ENCODE measurements around the gene PRG2.
"Not testable (repeated sequence)": the region's sequence is repeated elsewhere in the genome, so short reads cannot be mapped to it uniquely, and the experiment has no call there.

PRG2 gene

DNA sequence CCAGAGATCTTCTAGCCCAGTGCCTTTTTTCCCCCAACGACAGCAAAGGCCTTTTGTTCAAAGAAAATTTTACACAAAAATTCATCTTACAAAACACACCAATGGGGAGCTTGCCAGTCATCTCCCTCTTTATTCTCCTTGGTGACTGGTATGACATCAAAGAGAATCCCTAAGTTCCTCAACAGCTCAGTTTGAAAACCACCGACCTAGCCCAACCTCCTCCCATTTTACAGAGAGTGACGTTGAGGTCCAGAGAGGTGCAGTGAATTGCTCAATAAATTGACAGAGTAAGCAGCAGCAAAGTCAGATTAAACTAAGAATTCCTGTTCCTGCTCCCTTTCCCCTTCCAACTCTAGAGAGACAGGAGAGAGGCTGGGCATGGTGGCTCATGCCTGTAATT is 28.7 kb upstream of the PRG2 start:
- no peak for DNase-seq (ENCODE audit: low read depth)

DNA sequence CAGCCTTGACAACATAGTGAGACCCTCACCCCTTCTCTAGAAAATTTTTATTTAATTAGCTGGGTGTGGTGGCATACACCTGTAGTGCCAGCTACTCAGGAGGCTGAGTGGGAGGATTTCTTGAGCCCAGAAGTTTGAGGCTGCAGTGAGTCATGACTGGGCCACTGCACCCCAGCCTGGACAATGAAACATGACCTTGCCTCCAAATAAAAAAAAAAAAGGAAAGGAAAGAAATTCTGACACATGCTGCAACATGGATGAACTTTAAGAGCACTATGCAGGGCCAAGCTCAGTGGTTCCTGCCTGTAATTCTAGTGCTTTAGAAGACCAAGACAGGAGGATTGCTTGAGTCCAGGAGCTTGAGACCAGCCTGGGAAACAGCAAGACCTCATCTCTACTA is 27.7 kb upstream of the PRG2 start:
- no peak for DNase-seq (ENCODE audit: low read depth)

DNA sequence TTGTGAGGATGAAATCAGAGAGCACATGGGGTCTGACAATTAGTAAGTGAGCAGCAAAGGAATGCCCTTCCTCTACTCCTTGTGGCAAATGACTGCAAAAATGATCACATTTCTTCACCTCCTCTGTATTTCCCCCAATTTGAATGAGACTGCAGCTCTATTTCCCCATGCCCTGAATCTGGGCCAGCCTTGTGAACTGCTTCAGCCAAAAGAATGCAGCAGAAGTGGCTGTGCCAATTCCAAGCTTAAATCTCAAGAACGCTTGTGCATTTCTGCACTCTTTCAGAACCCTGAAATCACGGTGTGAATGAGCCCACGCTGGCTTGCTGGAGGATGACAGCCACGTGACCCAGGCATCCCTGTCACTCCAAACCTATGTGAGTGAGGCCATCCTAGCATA is 26.6 kb upstream of the PRG2 start:
- no peak for DNase-seq (ENCODE audit: low read depth)

DNA sequence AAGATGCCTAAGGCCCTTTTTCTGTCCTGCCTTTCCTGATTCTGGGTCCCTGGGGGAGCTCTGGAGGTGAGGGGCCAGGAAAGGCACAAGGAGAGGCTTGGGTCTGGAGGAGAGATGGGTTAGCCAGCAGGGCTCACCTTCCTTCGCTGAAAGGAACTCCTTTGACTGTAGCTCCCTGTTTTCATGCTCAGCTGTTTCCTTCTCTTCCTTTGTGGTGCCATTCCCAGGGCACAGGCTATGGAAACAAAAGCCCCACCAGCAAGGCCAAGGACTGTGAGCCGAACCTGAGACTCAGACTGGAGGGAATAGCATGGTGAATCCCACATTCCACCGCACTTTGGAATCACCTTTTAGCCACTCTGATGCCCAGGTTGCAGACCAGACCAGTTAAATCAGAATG is 26.0 kb upstream of the PRG2 start:
- DNase-seq (ENCODE audit: low read depth), result no peak

GRCh38 chr11:57414612-57415212 is 24.3 kb upstream of the PRG2 start:
- DNase-seq (ENCODE audit: low read depth), result no peak

DNA sequence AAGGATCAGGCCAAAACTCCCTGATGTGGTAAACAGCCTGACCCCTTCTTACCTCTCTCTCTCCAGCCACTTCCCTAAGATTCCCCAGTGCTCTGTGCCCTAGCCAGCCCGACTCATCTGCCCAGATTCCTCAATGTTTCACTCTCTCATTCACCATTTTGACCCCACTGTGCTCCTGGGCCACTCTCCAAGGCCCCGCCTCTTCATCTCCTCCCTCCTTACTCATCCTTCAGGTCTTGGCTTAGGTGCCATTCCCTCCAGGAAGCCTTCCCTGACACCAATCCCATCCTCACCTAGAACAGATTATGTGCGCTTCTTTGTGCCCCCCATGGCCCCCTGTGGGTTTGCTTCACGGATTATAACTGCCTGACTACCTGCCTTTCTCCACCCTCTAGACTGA is 23.2 kb upstream of the PRG2 start:
- no peak for DNase-seq (ENCODE audit: low read depth)

- no peak for DNase-seq (ENCODE audit: low read depth)
Observed at GRCh38 chr11:57410287-57410686, 19.8 kb upstream of the PRG2 start.

DNA sequence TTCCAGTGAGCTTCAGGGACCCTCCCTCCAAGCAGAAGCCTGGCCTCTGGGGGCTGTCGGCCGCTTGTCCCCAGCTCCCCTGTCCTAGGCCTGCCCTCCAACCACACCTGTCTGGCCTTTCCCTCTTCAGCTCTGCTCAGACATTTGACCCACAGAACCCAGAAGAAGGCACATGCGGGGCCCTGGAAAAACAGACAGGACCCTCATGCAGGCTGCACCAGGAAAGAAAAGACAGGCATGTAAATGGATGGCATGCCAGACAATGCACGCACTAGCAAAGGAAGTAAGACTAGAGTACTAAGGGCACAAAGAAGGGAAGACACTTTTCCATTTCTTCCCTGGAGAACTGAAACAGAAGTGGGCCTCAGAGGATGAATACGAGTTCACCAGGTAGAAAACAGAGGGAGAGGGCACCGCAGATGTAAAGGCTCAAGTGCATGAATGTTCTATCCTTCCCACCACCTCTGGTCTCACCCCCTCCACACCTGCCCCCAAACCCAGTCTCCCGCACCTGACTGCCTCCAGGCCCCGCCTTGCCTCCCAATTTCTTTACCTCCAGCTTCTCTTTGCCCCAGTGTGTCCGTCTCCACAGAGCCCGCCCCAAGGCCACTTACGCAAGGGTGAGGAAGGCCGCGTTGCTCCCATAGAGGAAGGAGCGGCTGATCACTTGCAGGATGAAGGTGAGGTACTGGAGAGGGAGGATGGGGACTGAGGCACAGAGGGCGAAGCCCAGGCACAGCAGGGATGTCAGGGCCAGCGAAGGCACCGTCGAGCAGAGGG is 19.1 kb upstream of the PRG2 start:
- no peak for DNase-seq (ENCODE audit: low read depth)

DNA sequence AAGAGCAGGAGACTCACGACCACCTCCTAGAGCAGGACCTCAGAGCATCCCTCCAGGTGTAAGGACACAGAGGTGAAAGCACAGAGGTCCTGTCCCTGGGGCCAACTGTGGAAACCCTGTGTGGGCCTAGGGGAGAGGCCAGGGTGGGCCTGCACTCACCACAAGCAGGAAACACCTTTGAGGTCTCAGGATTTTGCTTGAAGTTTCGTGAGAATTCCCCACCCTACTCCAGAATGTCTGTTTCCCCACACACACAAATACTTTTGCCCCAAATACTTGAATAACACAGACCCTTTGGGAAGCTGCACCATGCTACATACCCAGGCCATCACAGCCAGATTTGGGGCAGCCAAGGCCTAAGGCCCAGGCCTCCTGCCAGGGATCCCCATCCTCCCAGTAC is 18.3 kb upstream of the PRG2 start:
- DNase-seq (ENCODE audit: low read depth), result no peak

DNA sequence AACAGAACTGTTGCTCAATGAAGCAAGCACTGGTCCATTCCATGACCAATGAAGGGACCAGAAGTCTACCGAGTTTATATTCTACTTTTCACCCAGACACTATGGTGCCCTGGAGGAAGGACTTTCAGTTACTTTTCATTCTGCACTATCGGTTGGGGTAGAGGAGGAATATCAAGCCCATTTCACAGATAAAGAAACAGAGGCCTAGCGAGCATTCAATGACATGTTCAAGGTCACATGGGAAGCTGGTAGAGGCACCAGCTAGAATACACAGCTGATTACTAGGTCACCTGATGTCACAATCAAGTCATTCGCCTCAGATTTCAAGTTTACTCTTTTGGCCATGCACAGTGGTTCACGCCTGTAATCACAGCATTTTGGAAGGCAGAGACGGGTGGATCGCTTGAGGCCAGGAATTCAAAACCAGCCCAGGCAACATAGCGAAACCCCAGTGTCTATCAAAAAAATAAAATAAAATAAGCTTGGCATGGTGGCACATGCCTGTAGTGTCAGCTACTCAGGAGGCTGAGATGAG is 17.6 kb upstream of the PRG2 start:
- DNase-seq (ENCODE audit: low read depth), result no peak

GRCh38 chr11:57407010-57407920 is 16.8 kb upstream of the PRG2 start:
- DNase-seq (ENCODE audit: low read depth), result no peak

GRCh38 chr11:57406337-57406904 is 16.0 kb upstream of the PRG2 start:
- DNase-seq (ENCODE audit: low read depth), result no peak

GRCh38 chr11:57405271-57405860 is 14.9 kb upstream of the PRG2 start:
- no peak for DNase-seq (ENCODE audit: low read depth)

DNA sequence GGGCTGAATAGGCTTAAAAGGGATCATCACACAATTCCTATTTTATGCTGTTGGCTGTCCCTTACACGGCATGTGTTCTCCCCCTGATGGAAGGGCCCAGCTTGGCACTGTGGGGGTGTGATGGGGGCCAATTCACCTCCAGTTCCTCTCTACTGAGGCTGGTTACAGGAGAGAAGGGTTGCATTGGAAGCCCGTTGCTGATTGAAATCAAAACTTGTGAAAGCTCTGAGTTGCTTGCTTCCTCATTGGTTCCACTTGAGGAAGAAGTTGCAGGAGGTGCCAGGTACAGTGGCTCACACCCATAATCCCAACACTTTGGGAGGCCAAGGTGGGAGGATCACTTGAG is 13.3 kb upstream of the PRG2 start:
- DNase-seq (ENCODE audit: low read depth), result no peak

DNA sequence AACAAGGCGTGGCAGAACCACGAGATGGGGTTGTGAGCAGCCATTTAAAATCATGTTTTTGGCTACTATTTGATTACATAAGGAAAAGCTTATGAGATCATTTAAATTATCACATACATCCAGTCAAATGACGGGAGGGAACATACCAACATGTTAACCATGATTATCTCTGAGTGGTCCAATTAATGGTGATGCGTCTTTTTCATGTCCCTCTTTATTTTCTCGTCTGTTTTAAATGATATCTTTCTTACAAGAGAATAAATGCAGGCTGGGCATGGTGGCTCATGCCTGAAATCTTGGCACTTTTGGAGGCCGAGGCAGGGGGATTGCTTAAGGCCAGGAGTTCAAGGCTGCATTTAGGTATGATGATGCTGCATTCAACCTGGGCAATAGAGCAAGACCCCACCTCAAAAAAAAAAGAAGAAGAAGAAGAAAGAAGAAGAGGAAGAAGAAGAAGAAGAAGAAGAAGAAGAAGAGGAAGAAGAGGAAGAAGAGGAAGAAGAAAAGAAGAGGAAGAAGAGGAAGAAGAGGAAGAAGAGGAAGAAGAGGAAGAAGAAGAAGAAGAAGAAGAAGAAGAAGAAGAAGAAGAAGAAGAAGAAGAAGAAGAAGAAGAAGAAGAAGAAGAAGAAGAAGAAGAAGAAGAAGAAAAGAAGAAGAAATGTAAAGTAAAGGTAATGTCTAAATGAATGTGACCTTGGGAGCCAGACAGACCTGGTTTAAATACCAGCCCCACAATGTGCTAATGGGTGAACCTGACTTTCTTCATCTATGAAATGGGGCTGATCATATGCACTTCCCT is 12.8 kb upstream of the PRG2 start:
- DNase-seq (ENCODE audit: low read depth), result not testable (repeated sequence)

GRCh38 chr11:57402188-57403002 is 11.9 kb upstream of the PRG2 start:
- no peak for DNase-seq (ENCODE audit: low read depth)

- no peak for DNase-seq (ENCODE audit: low read depth)
Observed at GRCh38 chr11:57399972-57400578, 9.6 kb upstream of the PRG2 start.

GRCh38 chr11:57399221-57399620 is 8.8 kb upstream of the PRG2 start:
- no peak for DNase-seq (ENCODE audit: low read depth)

GRCh38 chr11:57397394-57397990 is 7.0 kb upstream of the PRG2 start:
- DNase-seq (ENCODE audit: low read depth), result no peak

All from stimulated activated CD8-positive, alpha-beta memory T cell treated with anti-CD3 and anti-CD28 coated beads, Interleukin-15, amount 100 ng/mL, for 1 hour (primary cell).